Eye (tissue), 1 donor: ENCODE data around the gene PAX9.
"Not testable (repeated sequence)": the region's sequence is repeated elsewhere in the genome, so short reads cannot be mapped to it uniquely, and the experiment has no call there.

Experiments
- DNase-seq: peaks from one replicate; pipeline ENCODE4 v3.0.0-alpha.2; 2015

Gene PAX9

GRCh38 chr14:36675581-36675980, 13.9 kb downstream of the PAX9 start:
- DNase-seq = no peak

- DNase-seq = no peak
These were observed 14.6 kb downstream of the PAX9 start for GRCh38 chr14:36676236-36676635.

DNA sequence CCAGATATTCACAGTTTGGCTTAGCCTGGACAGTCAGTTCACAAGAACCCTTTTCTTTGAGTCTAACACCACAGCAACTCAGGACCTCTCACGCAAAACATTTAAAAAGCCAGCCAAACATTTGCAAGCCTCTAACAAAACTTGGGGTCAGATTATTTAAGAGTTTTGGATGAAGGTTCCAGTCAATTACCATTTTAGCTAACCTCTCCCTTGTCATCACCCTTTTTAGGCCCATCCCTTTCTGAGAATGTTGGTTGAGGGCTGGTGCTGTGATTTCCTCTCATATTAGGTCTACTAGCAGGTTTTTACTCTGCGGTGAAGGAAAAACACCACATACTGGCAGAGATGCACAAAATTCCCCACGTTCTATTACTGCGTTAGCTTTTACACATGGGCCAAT, 20.7 kb downstream of the PAX9 start:
- no peak for DNase-seq

GRCh38 chr14:36683083-36683724, 21.5 kb downstream of the PAX9 start:
- no peak for DNase-seq

GRCh38 chr14:36684946-36685345, 23.3 kb downstream of the PAX9 start:
- DNase-seq = peak; percentile 23

GRCh38 chr14:36690311-36691040, 28.8 kb downstream of the PAX9 start:
- no peak for DNase-seq

DNA sequence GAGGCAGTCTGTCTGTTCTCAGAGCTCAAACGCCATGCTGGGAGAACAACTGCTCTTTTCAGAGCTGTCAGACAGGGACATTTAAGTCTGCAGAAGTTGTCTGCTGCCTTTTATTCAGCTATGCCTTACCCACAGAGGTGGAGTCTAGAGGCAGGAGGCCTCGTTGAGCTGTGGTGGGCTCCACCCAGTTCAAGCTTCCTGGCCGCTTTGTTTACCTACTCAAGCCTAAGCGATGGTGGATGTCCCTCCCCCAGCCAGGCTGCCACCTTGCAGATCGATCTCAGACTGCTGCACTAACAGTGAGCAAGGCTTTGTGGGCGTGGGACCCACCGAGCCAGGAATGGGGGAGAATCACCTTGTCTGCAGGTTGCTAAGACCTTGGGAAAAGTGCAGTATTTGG, 37.8 kb downstream of the PAX9 start:
- not testable (repeated sequence) for DNase-seq

GRCh38 chr14:36700651-36701050, 39.0 kb downstream of the PAX9 start:
- DNase-seq = no peak

DNA sequence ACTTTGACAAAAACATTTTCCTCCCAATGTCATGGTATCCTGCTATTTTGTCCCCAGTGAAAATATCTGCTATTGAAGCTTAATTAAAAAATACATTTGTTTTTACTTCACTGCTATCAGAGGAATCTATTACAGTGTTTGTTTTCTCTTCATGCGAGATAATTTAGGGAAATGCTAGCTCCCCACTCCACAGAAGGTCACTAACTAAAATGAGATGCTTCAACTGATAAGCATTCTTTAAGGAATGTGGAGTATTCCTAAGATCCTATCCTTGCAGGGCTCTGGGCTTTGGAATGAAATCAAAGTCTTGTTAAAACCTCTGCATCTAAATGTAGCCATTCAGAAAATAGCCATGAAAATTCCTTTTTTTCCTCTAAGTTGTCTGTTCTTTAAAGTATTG, 39.5 kb downstream of the PAX9 start:
- no peak for DNase-seq

- DNase-seq = no peak
These were observed 40.8 kb downstream of the PAX9 start for GRCh38 chr14:36702474-36702873.

- DNase-seq = no peak
These were observed 45.9 kb downstream of the PAX9 start for GRCh38 chr14:36707570-36707969.

DNA sequence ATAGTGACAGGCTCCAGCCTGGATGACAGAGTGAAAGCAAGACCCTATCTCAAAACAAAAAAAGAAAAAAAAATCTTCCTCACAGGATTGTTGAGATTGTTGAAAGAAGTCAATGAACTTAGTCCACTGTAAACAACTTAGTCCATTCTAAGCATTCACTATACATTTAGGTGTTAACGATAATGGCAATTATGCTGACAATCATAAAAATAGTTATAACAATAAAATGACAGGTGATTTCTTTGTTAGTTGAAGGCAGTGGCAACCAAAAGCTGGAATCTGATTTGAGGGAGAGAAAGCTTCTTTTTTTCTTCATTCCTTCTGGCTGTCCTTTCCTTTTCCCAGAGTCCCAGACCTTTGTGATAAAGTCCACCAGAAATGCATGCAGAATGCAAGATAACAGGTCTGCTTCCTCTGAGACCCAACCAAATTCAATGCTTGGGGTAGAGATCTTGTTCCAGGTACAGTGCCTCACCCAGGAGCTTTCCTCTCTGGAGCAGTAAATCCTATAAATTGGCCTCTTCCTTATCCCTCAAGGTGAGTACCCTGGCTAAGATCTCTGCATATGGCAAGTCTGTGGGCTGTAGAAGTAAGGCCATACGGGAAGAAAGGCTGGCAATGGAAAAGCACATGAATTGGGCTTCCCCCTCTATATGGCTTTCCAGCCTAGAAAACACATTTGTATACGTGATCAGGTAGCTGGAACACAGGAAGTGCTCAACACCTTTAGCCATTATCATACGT, 52.5 kb downstream of the PAX9 start:
- no peak for DNase-seq

DNA sequence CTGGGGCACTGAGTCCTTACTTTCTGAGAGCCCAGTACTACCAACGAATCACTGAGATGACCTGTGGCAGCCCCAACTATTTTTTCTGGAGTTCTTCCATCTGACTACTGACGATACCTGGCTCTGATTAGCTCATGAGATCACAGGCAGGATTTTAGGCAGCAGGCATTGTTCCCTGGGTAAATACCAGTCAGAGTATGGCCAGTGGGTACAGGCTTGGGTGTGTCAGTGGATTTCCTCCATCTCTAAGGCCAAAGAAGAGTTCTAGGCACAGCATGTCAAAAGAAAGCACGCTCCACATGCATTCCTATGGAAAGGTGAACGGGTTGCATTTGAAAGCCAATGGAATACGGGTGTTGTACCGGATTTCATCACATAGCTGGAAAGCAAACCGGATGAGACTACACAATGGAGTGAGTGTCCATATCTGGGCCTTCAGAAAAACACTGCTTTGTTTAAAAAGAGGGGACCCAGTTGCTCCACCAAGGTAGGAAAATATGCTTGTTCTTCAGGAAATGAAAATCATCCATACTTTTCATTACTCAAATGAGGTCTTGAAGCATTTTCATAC, 55.0 kb downstream of the PAX9 start:
- no peak for DNase-seq

GRCh38 chr14:36717363-36717762, 55.7 kb downstream of the PAX9 start:
- DNase-seq = no peak

DNA sequence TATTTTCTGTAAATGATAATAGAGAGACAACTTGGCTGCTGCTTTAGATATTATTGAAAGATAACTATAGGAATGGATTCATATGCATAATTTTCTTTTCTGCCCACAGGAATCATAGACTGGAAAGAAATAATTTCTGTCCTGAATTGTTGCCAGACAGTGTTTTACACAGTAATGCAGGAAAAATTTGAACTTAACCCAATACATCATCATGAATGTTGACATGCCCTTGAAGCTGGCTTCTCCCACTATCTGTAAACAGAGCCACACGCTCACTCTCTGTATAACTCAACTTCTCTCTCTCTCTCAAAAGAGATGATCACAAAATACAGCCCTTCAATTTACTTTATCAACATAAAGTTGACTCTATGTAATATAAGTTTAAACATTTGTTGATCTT, 56.6 kb downstream of the PAX9 start:
- DNase-seq = no peak

- no peak for DNase-seq
These were observed 58.2 kb downstream of the PAX9 start for GRCh38 chr14:36719823-36720222.

DNA sequence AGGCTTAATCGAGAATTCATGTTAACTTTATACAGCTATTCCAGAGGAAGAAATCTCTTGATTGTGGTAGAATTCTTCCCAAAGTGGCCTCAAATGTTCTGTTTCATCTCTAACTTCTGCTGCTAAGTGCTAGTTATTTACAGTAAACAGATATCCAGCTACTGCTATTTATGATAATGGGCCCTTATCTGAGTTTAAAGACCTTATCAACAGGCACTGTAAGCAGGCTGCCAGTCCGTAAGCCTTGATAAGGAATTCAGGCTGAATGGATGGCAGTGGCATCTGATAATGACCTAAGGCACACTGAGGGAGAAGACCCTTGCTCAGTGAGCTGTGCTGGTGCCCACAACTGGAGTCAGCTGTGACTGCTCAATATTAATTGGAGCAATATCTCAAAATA, 59.0 kb downstream of the PAX9 start:
- DNase-seq = no peak

- no peak for DNase-seq
These were observed 60.2 kb downstream of the PAX9 start for GRCh38 chr14:36721877-36722276.

DNA sequence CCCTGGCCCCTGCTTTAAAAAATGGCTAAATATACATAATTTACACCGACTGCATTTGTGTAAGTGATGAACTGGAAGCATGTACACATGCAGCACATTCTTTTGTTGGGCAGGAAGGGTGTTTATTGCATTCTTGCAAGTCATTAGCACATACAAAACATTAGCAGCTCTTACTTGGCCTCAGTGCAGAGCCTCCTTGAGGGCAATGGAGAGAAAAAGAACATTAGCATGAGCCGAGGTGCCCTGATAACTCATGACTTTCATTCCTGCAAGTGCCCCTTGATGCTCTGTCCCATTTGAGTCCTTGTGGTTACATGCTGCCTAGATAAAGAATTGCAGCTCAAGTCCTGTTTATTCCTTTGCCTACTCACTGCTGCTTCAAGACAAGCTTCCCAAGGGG, 61.9 kb downstream of the PAX9 start:
- DNase-seq = no peak

GRCh38 chr14:36724162-36724561, 62.5 kb downstream of the PAX9 start:
- DNase-seq = no peak

DNA sequence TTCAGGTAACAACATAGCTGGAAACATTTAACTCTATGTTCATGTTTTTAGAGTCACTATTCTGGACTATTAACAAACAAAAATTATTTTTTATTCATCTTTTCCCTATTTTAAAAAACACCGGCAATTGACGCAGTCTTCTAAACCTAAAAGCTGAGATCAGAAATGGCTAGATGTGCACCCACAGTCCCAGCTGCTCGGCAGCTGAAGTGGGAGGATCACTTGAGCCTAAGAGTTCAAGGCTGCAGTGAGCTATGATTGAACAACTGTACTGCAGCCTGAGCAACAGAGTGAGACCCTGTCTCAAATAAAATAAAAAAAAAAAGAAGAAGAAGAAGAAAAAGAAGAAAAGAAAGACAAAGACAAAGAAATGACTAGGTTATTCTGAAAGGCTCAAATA, 64.5 kb downstream of the PAX9 start:
- DNase-seq = no peak
